Measurements from ENCODE around the gene SPR. TPM values are rescaled to one million over a fixed set of nuclear protein-coding genes. Genes with fewer than 3 reads are reported as not detected.
A peak's percentile ranks its signal among the peaks of the same experiment; 100 is the strongest.

The SPR gene
- total RNA-seq: 24.2 and 25.5 TPM in 2 replicates
- long read RNA-seq, transcript SPR-201 (3 exons, 1,480 nt): major isoform, 8 of 12 reads
- long read RNA-seq, partial matches to known transcripts: 4 of 12 reads
- long read RNA-seq, other reads (novel, unspliced or antisense): 0 of 12 reads

GRCh38 chr2:72887032-72887739 lies at the start of gene SPR:
TSS of gene SPR (plus strand) at chr2:72887408. CDS start at chr2:72887433, 25 bp downstream.
- H3K27me3 Mint-ChIP-seq: peaks cover 15% of the 10 kb centered on the region

GRCh38 chr2:72840066-72840465 lies 47.1 kb upstream of the SPR start:
- H3K4me1 Mint-ChIP-seq (ENCODE audit: low read depth): no peaks in the 10 kb centered on the region
- no peak for TF ChIP-seq CTCF (IDR thresholded peaks at IDR 0.05; ENCODE audit: unreplicated experiment)
- DNase-seq (ENCODE audit: low spot score, unreplicated experiment): no peak
- H3K9me3 Mint-ChIP-seq (ENCODE audit: low read depth): no peaks in the 10 kb centered on the region
- no peaks in the 10 kb centered on the region for H3K36me3 Mint-ChIP-seq (ENCODE audit: insufficient read depth)
- H3K4me3 Mint-ChIP-seq (ENCODE audit: low read depth): no peak overlapping the region
- H3K27ac Mint-ChIP-seq: no peak overlapping the region
- no peaks in the 10 kb centered on the region for H3K27me3 Mint-ChIP-seq

More at GRCh38 chr2:72887032-72887739, at the start of gene SPR:
- TF ChIP-seq CTCF (IDR thresholded peaks at IDR 0.05; ENCODE audit: unreplicated experiment): no peak
- H3K4me1 Mint-ChIP-seq (ENCODE audit: low read depth): peaks cover 14% of the 10 kb centered on the region
- peak; percentile 64 for DNase-seq (ENCODE audit: low spot score, unreplicated experiment)
- peak within 1 kb of the TSS; percentile 78 for H3K4me3 Mint-ChIP-seq (ENCODE audit: low read depth)
- H3K36me3 Mint-ChIP-seq (ENCODE audit: insufficient read depth): peaks cover 6% of the 10 kb centered on the region
- H3K27ac Mint-ChIP-seq: peak within 1 kb of the TSS; percentile 81
- no peaks in the 10 kb centered on the region for H3K9me3 Mint-ChIP-seq (ENCODE audit: low read depth)

- Mint-ChIP-seq H3K27ac (no peak overlapping the region), H3K4me3 (ENCODE audit: low read depth) (no peak overlapping the region), H3K9me3 (ENCODE audit: low read depth) (no peaks in the 10 kb centered on the region), H3K27me3 (no peaks in the 10 kb centered on the region), H3K36me3 (ENCODE audit: insufficient read depth) (no peaks in the 10 kb centered on the region), H3K4me1 (ENCODE audit: low read depth) (no peaks in the 10 kb centered on the region)
- DNase-seq (ENCODE audit: low spot score, unreplicated experiment): no peak
- no peak for TF ChIP-seq CTCF (IDR thresholded peaks at IDR 0.05; ENCODE audit: unreplicated experiment)
Measured at GRCh38 chr2:72841462-72842125, 45.6 kb upstream of the SPR start.

GRCh38 chr2:72843301-72843700 lies 43.9 kb upstream of the SPR start:
- TF ChIP-seq CTCF (IDR thresholded peaks at IDR 0.05; ENCODE audit: unreplicated experiment): no peak
- H3K27me3 Mint-ChIP-seq: no peaks in the 10 kb centered on the region
- no peaks in the 10 kb centered on the region for H3K36me3 Mint-ChIP-seq (ENCODE audit: insufficient read depth)
- no peak for DNase-seq (ENCODE audit: low spot score, unreplicated experiment)
- H3K9me3 Mint-ChIP-seq (ENCODE audit: low read depth): no peaks in the 10 kb centered on the region
- H3K4me3 Mint-ChIP-seq (ENCODE audit: low read depth): no peak overlapping the region
- H3K4me1 Mint-ChIP-seq (ENCODE audit: low read depth): no peaks in the 10 kb centered on the region
- H3K27ac Mint-ChIP-seq: no peak overlapping the region

GRCh38 chr2:72846171-72847095 lies 40.8 kb upstream of the SPR start:
- H3K27me3 Mint-ChIP-seq: no peaks in the 10 kb centered on the region
- DNase-seq (ENCODE audit: low spot score, unreplicated experiment): no peak
- no peak overlapping the region for H3K27ac Mint-ChIP-seq
- H3K4me3 Mint-ChIP-seq (ENCODE audit: low read depth): no peak overlapping the region
- H3K4me1 Mint-ChIP-seq (ENCODE audit: low read depth): no peaks in the 10 kb centered on the region
- TF ChIP-seq CTCF (IDR thresholded peaks at IDR 0.05; ENCODE audit: unreplicated experiment): no peak
- no peaks in the 10 kb centered on the region for H3K36me3 Mint-ChIP-seq (ENCODE audit: insufficient read depth)
- no peaks in the 10 kb centered on the region for H3K9me3 Mint-ChIP-seq (ENCODE audit: low read depth)
